NCI-H2196 treated with DMSO at 0.1 percent for 48 hours (cell line): ENCODE data around the gene CLRN3.

ENCODE experiments used
- DNase-seq: peaks from one replicate; lab custom pipeline; 2025; ENCODE audit not compliant: unreplicated experiment; lab: John Stamatoyannopoulos, UW

The CLRN3 gene

DNA sequence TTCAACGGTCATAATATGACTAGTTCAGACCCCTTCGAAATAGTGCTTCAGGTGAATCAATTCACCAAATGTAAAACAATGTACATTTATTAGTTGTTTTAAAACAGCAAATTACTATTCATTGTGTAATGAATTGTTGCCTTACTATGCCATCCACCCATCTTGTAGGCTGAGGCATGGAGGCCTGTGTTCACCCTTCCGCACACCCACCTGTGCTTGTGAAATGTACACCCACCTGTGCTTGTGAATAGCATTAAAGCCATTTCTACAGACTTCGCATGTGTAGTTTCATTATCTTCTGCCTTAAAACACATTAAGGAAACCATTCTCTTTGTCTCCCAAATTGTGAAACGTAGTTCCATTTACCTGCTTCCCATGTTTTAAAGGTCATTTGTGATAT lies 16.8 kb downstream of the CLRN3 start:
- DNase-seq = no peak

GRCh38 chr10:127875449-127875765 lies 17.3 kb downstream of the CLRN3 start:
- no peak for DNase-seq

GRCh38 chr10:127874671-127875448 lies 17.9 kb downstream of the CLRN3 start:
- DNase-seq = no peak

DNA sequence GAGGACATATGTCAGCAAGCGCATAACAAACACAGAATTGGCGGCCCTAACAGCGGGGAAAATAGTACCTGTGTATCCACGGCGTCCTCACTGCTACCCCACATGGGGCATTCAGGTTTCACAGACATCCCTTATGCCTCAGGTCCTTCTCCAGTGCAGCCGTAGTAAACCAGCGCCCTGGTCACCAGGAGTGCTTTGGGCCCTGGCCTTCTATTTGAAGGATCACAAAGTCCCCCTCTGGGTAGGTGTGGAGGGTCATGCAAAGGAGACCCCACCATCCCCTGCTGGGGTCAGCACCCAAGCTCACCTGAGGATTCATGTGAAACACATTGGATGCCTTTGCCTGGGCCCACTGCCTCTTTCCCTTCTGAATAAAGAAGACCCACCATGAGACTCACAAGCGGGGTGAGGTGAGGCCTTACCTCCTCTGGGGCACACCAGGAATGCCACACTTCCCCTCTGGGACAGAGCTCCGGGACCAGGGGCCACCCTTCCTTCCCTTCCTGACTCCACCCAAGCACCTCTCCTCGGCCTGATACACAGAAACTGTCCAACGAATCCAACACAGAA lies 18.8 kb downstream of the CLRN3 start:
- DNase-seq = no peak

- DNase-seq = no peak
These were observed 19.7 kb downstream of the CLRN3 start for GRCh38 chr10:127872871-127873600.

DNA sequence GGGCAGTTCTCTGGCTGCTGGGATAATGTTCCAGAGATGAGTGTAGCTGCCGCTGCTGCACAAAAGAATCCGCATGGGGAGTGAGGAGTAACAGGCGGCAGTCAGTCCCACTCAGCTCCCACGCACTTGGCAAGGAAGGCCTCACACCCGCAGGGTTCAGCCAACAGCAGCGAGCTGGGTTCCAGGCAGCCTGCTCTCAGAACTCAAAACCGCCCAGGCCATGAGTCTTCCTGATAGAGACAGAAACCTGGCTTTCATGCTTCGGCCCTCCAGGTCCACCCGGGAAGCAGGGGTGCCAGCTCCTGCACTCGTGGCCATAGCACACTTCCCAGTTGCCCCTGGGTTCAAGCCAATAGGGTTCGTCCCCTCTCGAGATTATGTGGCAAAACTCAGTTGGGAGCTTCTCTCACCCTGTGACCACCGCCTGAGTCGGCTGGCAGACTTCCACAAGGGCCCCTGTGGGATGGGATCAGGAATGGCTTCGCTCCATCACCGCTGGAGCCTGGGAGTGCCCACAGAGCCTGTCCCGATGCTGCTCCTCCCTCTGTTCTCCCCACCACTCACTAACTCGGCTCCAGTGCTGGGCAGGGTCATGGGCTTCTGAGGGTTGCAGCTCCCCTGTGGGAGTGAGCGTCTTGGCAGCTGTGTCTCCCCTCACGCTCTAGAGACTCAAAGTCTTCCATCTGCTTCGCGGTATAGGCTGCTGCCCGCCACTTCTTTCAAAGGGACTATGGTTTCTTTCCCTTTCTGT lies 20.6 kb downstream of the CLRN3 start:
- DNase-seq = no peak

GRCh38 chr10:127871631-127872010 lies 21.1 kb downstream of the CLRN3 start:
- no peak for DNase-seq

DNA sequence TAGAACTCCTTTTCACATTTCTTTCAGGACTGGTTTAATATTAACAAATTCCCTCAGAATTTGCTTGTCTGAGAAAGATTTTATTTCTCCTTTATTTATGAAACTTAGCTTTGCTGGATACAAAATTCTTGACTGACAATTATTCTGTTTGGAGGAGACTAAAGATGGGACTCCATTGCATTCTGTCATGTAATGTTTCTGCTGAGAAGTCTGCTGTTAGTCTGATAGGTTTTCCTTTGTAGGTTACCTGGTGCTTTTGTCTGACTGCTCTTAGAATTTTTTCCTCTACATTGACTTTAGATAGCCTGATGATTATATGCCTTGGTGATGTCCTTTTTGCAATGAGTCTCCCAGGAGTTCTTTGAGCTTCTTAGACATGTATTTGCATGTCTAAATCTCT lies 23.4 kb downstream of the CLRN3 start:
- DNase-seq = no peak

DNA sequence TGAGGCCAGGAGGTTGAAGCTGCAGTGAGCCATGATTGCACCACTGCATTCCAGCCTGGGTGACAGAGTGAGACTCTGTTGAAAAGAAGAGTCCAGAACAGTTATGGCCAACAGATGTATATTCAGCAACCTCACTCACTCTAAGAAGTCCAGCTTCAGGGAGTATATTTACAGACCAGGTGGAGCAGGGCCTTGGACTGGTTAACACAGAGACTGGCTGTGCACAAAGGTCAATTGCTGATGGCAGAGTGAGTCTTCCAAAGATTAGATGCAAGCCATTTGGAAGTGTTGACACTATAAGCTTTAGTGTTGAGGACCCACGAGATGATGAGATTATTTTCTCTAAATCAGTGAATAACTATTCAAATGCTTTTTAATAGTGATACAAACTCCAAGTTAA lies 24.9 kb downstream of the CLRN3 start:
- DNase-seq = no peak

- no peak for DNase-seq
These were observed 26.3 kb downstream of the CLRN3 start for GRCh38 chr10:127866276-127867013.

DNA sequence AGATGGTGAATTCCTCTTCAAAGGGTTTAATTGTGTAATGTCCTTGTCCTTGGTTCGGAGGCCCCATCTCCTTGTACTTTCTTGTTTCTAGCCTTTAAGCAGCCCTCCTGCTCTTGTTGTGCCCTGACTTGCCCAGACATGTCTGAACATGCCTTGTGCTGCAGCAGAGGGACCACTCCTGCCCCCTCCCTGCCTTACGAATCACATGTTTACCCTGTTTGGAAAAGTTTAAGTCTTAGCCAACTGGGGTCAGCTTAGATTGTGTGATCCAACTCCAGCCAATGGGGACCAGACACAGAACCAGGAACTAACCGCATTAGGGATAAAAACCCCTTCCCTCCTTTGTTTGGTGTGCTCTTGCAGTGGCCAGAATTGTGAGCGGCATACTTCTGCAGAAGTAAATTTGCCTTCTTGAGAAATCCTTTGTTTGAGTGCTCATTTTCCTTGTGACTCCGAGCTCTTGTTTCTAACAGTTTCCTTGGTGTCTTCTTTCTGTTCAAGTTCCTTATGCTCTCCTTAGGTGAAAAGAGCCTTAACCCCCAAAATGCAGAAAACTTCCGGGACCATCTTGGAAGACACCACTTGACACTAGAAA lies 29.4 kb downstream of the CLRN3 start:
- DNase-seq = no peak

DNA sequence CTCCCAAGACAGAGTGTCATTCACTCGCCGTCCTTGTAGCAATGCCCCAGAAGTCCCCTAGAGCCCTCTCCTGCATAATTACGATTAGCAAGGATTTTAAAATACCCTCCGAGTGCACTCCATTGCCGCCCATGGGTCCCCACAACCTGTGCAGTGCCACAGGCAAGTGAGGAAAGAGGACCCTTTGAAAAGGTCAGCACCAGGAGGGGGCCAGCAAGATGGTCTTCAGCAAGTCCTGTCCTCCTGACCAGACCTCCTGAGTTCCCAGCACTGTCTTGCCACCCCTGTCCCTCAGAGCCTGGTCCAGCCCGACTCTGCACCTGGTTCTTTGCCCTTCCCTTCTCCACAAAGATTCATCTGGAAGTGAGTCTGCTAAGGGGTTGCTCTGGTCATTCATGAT lies 32.1 kb downstream of the CLRN3 start:
- no peak for DNase-seq

DNA sequence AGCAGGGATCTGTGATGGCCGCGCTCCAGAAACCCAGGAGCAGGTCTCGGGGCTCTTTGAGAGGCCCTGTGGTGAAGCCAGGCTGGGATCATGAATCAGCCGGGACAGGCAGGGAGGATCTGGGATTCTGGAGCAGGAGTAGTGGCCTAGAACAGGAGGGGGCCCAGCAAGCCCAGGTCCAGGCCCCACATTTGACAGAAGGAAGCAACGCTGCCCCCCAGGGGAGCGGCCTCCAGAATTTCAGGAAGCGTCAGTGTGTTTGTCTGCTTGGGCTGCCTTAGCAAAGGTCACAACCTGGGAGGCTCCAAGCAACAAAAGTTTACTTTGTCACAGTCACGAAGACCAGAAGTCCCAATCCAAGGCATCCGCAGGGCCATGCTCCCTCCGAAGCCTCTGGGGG lies 36.8 kb downstream of the CLRN3 start:
- DNase-seq = no peak

DNA sequence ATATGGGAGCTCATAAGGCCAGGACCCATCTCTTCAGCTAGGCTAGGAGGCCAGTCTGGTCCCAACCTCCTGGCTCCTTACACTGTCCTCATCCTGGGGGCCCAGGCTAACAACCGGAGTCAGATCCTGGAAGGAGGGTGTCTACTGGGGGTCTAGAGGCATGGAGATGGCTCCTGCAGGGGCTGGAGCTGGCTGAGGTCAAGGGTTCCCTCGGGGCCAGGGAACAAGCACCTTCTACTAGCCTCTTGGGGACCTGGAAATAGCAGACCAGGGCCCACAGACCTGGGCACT lies 37.2 kb downstream of the CLRN3 start:
- DNase-seq = no peak

DNA sequence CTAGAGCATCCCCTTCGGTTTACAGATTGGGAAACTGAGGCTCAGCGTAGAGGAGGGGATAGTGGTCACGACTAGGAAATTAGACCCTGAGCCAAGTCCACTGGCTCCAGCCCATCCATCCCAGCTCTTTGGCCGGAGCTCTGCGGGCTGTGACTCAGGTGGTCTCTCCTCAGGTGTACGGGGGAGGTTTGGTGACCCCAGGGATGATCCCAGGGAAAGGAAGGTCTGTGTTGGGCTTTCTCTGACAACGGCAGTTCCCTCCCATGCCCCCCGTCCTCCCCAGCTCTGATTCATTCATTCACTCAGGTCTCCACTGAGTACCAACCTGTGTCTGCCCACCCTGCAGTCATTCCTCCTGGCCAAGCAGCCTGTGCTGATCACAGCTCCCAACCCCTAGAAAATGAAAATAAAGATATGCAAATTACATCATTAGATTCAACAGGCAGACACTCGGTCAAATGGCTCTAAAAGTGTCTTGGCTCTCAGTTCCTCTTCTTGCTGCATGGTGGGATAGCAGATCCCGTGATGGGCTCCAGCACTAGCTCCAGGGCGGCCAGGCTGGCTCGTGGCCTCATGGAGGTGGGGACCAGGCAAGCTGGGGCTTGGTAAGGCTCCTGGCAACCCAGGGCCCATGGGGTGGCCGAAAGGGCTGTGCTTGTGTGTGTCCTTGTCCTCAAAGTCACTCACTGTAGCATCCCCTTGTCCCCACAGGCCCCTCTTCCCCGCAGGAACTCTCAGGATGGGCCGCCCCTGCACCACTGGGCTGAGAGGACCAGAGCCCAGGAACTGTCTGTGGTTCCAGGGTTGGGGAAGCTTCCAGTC lies 37.8 kb downstream of the CLRN3 start:
- no peak for DNase-seq

DNA sequence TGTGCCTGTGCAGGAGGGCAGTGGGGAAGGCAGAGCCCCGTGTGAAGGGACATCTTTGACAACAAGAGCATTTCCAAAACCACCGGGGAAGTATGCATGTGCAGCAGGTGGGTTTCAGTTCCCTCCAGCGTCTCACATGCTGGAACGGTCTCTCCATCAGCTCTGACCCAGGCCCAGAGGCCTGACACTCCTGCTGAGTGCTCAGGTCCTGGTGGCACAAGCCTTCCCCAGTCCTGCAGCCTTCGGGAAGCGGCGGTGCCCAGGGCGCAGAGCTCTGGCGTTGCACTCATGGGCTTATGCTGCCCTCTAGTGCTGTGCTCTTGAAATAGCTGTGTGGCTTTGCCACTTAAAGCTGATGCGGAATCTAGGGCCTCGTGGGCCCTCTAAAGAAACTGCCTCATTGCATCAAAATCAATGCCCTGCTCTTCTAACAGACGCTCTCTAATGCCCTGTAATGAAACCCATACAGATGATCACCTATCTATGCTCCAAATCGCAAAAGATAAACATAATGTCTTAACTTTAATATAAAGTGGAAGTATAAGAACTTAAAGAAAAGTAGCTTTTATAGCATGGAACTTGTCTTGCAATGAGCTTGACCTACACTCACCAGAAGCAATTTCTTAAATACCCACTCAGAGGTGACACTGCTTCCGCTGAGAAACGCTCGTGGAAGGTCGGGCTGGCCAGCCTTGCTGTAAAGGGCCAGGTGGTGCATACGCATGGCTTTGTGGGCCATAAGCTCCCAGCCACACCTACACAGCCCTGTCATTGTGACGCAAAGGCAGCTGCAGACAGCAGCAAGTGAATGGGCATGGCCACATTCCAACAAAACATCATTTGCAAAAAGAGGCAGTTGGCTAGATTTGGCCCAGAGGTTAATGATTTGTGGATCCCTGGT lies 38.6 kb downstream of the CLRN3 start:
- DNase-seq = peak; percentile 10

- no peak for DNase-seq
These were observed 40.3 kb downstream of the CLRN3 start for GRCh38 chr10:127852456-127852855.

GRCh38 chr10:127851661-127852194 lies 41.0 kb downstream of the CLRN3 start:
- no peak for DNase-seq

DNA sequence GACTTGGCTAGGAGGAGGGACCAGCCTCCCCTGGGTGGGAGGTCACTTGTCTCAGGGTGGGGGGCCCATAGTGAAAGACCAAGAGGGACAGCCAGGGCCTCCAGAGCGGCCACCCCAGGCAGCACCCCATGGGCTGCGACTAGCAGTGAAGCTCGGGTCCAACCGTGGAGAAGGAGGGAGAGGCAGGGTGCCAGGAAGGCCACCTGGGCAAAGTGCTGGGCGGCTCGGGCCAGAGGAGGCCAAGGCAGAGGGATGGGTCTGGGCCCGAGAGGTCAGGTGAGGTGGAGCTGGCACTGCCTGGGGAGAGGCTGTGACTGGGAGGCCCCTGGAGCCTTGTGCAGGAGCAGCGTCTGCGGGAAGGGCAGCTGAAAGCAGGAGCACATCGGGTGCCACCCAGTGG lies 41.8 kb downstream of the CLRN3 start:
- no peak for DNase-seq
